A549 treated with CpdA at 1 μM for 4 hours (cell line): ENCODE results near the gene NF2. TPM values are rescaled to one million over a fixed set of nuclear protein-coding genes. Genes with fewer than 3 reads are reported as not detected.

Experiments used
- total RNA-seq: library from RNA; stranded (reverse); fragments of 200-300 nt; extraction: Qiagen RNA extraction; gene quantifications from 5 replicates; pipeline ENCODE4 v1.2.3, GENCODE V29; 2022; ENCODE audit warnings: low read depth

The NF2 gene
- 12.6 to 17.7 TPM (median 14.0 TPM) in 5 replicates for total RNA-seq

GRCh38 chr22:29603358-29604075 is at the start of gene NF2:
NF2 (plus strand) TSS chr22:29603633; CDS start chr22:29603999, 366 bp downstream.

DNA sequence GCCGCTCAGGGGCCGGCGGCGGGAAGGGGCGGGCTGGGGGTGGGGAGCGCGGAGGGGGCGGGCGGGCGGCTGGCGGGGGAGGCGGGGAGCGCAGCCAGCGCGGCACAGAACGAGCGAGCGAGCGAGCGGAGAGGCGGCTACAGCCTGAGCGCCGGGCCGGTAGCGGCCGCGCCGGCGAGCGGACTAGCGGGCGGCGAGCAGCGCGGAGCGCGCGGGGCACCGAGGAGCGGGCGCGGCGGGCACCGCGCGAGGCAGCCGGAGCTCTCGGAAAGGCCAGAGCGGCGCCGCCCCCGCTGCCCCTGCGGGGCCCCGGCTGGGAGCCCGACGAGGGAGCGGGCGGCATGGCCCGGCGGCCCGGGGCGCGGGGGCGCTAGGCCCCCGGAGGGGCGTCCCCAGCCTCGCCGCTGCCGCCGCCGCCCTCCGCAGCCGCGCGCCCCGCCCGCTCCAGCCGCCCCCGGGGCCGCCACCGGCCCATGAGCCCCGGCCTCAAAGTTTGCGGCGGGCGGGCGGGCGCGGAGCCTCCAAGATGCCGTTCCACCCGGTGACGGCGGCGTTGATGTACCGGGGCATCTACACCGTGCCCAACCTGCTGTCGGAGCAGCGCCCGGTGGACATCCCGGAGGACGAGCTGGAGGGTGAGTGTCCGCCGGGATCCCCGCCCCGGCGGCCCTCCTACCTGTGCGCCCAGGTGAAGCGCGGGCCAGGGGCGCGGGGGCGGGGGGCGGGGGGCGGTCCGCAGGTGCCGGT is 116.6 kb downstream of the NF2 start, which contains the start of gene CABP7:
Gene CABP7, plus strand, starts transcription at position 105 of the 747 bp plus-strand sequence. Its CDS starts 422 bp downstream, at position 527.

Other genes with a start within 250 kb of the NF2 start
- gene AP1B1, start 215.1 kb upstream of the NF2 start, total RNA-seq, result 22.3 to 28.7 TPM (median 28.3 TPM) in 5 replicates
- not detected in 5 replicates for gene RFPL1, start 165.1 kb upstream of the NF2 start, total RNA-seq
- gene NEFH, start 123.4 kb upstream of the NF2 start, total RNA-seq, result 0.09 to 0.15 TPM (median 0.11 TPM) in 5 replicates
- gene THOC5, start 49.9 kb upstream of the NF2 start, total RNA-seq, result 29.3 to 31.6 TPM (median 31.0 TPM) in 5 replicates
- gene NIPSNAP1, start 22.5 kb upstream of the NF2 start, total RNA-seq, result 57.9 to 65.2 TPM (median 63.4 TPM) in 5 replicates
- gene CABP7, start 116.4 kb downstream of the NF2 start, total RNA-seq, result 0.08 to 0.19 TPM (median 0.15 TPM) in 5 replicates
- gene ZMAT5, start 163.4 kb downstream of the NF2 start, total RNA-seq, result 15.8 to 21.1 TPM (median 20.3 TPM) in 5 replicates
- 110 to 127 TPM (median 113 TPM) in 5 replicates for gene UQCR10, start 163.7 kb downstream of the NF2 start, total RNA-seq
- 28.9 to 30.8 TPM (median 29.5 TPM) in 5 replicates for gene ASCC2, start 234.6 kb downstream of the NF2 start, total RNA-seq